SK-N-SH (cell line): ENCODE measurements around the gene CAPN9.

Source experiments
- CTCF ChIP-seq: fragments of 200-600 bp; sonication (generic); IDR thresholded peaks from 2 replicates; pipeline ENCODE4 v1.6.1; 2017; ENCODE audit warnings: antibody characterized with exemption, mild to moderate bottlenecking, moderate library complexity
- GABPA ChIP-seq: IDR thresholded peaks from 2 replicates; pipeline ENCODE4 v1.4.0; 2012; ENCODE audit warnings: low read depth, mild to moderate bottlenecking
- MAX ChIP-seq: IDR thresholded peaks from 2 replicates; pipeline ENCODE4 v1.4.0; 2012; ENCODE audit warnings: low read depth
- MXI1 ChIP-seq: IDR thresholded peaks from 2 replicates; pipeline ENCODE4 v1.6.1; 2012; ENCODE audit warnings: mild to moderate bottlenecking, low read depth, low read length, improper control_type of control experiment
- POLR2AphosphoS5 ChIP-seq: IDR thresholded peaks from 2 replicates; pipeline ENCODE4 v1.6.1; 2012; ENCODE audit warnings: low read depth, low read length
- RAD21 ChIP-seq: IDR thresholded peaks from 2 replicates; pipeline ENCODE4 v1.6.1; 2012; ENCODE audit warnings: mild to moderate bottlenecking, low read length
- RCOR1 ChIP-seq: fragments of 150-350 bp; IDR thresholded peaks from 2 replicates; pipeline ENCODE4 v1.6.1; 2017; ENCODE audit warnings: antibody characterized with exemption, low read length
- RFX5 ChIP-seq: IDR thresholded peaks from 2 replicates; pipeline ENCODE4 v1.6.1; 2012; ENCODE audit warnings: mild to moderate bottlenecking, improper control_type of control experiment, low read length
- TAF1 ChIP-seq: IDR thresholded peaks from 2 replicates; pipeline ENCODE4 v1.6.1; 2012; ENCODE audit warnings: low read depth, mild to moderate bottlenecking, low read length, moderate library complexity, borderline replicate concordance
- TEAD4 ChIP-seq: IDR thresholded peaks from 2 replicates; pipeline ENCODE4 v1.4.0; 2012; ENCODE audit warnings: mild to moderate bottlenecking, borderline replicate concordance; ENCODE audit not compliant: insufficient read depth
- YY1 ChIP-seq: IDR thresholded peaks from 2 replicates; pipeline ENCODE4 v1.4.0; 2012; ENCODE audit warnings: low read depth, mild to moderate bottlenecking

GRCh38 chr1:230839173-230839572 lies 92.0 kb downstream of the CAPN9 start:
- TF ChIP-seq YY1 (no peak), RCOR1 (no peak), MAX (no peak), CTCF (no peak), MXI1 (no peak), RAD21 (no peak), TAF1 (no peak), RFX5 (no peak), GABPA (no peak), POLR2AphosphoS5 (no peak), TEAD4 (no peak)
